COLO668 (cell line): Measurements from ENCODE around the gene VAV2.

Experiments used
- DNase-seq: peaks from one replicate; lab custom pipeline; 2025; ENCODE audit not compliant: unreplicated experiment; lab: John Stamatoyannopoulos, UW

Gene VAV2

GRCh38 chr9:133737071-133737773 lies 254.9 kb downstream of the VAV2 start:
- DNase-seq = peak; percentile 78

GRCh38 chr9:133735931-133736330 lies 256.2 kb downstream of the VAV2 start:
- DNase-seq = no peak

- DNase-seq = no peak
Observed at GRCh38 chr9:133735415-133735775, 256.7 kb downstream of the VAV2 start.

- no peak for DNase-seq
Observed at GRCh38 chr9:133734590-133735414, 257.3 kb downstream of the VAV2 start.

GRCh38 chr9:133733796-133734533 lies 258.2 kb downstream of the VAV2 start:
- DNase-seq = no peak

GRCh38 chr9:133733421-133733795 lies 258.7 kb downstream of the VAV2 start:
- DNase-seq = no peak

GRCh38 chr9:133732639-133733408 lies 259.3 kb downstream of the VAV2 start:
- DNase-seq = no peak

GRCh38 chr9:133731876-133732638 lies 260.1 kb downstream of the VAV2 start:
- DNase-seq = peak; percentile 35

GRCh38 chr9:133730994-133731715 lies 261.0 kb downstream of the VAV2 start:
- DNase-seq = no peak

GRCh38 chr9:133729617-133730281 lies 262.4 kb downstream of the VAV2 start:
- DNase-seq = no peak

GRCh38 chr9:133728856-133729616 lies 263.1 kb downstream of the VAV2 start:
- DNase-seq = no peak

- no peak for DNase-seq
Observed at GRCh38 chr9:133727876-133728441, 264.2 kb downstream of the VAV2 start.

- DNase-seq = peak; percentile 41
Observed at GRCh38 chr9:133727277-133727875, 264.7 kb downstream of the VAV2 start.

- peak; percentile 74 for DNase-seq
Observed at GRCh38 chr9:133726401-133727276, 265.5 kb downstream of the VAV2 start.

GRCh38 chr9:133725886-133726285 lies 266.2 kb downstream of the VAV2 start:
- DNase-seq = no peak

- DNase-seq = no peak
Observed at GRCh38 chr9:133718563-133719315, 273.4 kb downstream of the VAV2 start.
